ENCODE measurements around the gene IMPA2. TPM values are rescaled to one million over a fixed set of nuclear protein-coding genes. Genes with fewer than 3 reads are reported as not detected.

IMPA2 gene
- total and polyA plus RNA-seq, 2 of the 13 experiments (the other 11 are each of a cell fraction or from before 2014, with no cell fraction given) = 37.8 to 71.8 TPM

DNA sequence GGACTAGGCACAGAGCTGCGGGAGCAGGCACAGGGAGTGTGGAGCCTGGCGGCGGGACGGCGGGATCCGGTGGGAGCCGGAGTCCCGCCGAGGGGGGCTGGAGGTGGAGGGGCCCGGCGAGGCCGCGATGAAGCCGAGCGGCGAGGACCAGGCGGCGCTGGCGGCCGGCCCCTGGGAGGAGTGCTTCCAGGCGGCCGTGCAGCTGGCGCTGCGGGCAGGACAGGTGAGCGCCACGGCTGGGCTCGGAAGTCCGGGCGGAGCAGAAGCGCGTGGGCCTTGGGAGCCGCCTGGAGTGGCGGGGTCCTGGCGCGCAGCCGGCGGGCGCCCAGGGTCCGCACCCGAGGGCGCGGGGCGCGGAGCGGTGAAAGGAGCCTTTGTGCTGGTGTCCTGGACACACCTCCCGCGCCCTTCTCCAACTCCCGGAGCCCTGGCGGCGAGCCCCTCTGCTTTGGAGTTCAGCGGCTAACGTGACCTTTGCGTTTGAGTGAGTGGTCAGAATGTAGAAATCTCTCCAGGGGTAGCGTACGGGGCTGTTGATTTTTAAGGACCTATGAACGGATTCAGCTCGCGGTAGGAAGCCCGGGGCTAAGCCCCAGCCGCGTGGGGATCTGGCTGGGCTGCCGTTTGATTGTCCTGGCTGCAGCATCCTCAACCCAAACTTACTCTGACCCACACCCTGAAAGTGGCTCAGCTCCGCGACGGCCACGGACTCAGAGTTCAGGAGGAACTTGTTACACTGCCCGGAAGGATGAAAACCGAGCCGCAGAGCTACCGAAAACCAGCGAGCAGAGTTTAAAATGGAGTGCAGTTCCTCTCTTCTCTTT, 448 bp downstream of the IMPA2 start (continued):
- TF ChIP-seq ZNF704 (CRISPR knock-in tag; IDR thresholded peaks at IDR 0.05; ENCODE audit: borderline replicate concordance) (0 out of 2 replicates have a peak, but pooled peaks have one; percentile 33), NKX3-1 (CRISPR knock-in tag; IDR thresholded peaks at IDR 0.05) (no peak; the same call in 1 of the 2 replicates), REL (CRISPR knock-in tag; conservative IDR thresholded peaks at IDR 0.05) (peak; percentile 7; the same call in 1 of the 2 replicates), ZNF547 (CRISPR knock-in tag; IDR thresholded peaks at IDR 0.05) (peak; percentile 45), TCF12 (IDR thresholded peaks at IDR 0.05) (no peak), TCF12 (CRISPR knock-in tag; IDR thresholded peaks at IDR 0.05) (peak; percentile 46; the same call in 1 of the 2 replicates), KMT2A (CRISPR knock-in tag; IDR thresholded peaks at IDR 0.05) (no peak), ZBTB2 (CRISPR knock-in tag; IDR thresholded peaks at IDR 0.05; ENCODE audit: low read depth) (peak; percentile 44; the same call in 1 of the 2 replicates), THAP9 (CRISPR knock-in tag; IDR thresholded peaks at IDR 0.05; ENCODE audit: borderline replicate concordance) (peak; percentile 24; the same call in 1 of the 2 replicates), ZNF607 (CRISPR knock-in tag; IDR thresholded peaks at IDR 0.05; ENCODE audit: borderline replicate concordance) (0 out of 2 replicates have a peak, but pooled peaks have one; percentile 48), FOXO1 (CRISPR knock-in tag; IDR thresholded peaks at IDR 0.05) (0 out of 2 replicates have a peak, but pooled peaks have one; percentile 20), ZNF766 (CRISPR knock-in tag; IDR thresholded peaks at IDR 0.05; ENCODE audit: borderline replicate concordance) (peak; percentile 60; the same call in 1 of the 2 replicates), HIVEP1 (CRISPR knock-in tag; IDR thresholded peaks at IDR 0.05) (0 out of 2 replicates have a peak, but pooled peaks have one; percentile 26), SIN3B (IDR thresholded peaks at IDR 0.05; ENCODE audit: low read length) (no peak), TBX2 (CRISPR knock-in tag; IDR thresholded peaks at IDR 0.05; ENCODE audit: borderline replicate concordance) (no peak; the same call in 1 of the 2 replicates), MED13 (CRISPR knock-in tag; IDR thresholded peaks at IDR 0.05) (peak; percentile 53; the same call in 1 of the 2 replicates), TAF1 (CRISPR knock-in tag; IDR thresholded peaks at IDR 0.05) (peak; percentile 37), CREB3 (CRISPR knock-in tag; IDR thresholded peaks at IDR 0.05) (0 out of 2 replicates have a peak, but pooled peaks have one; percentile 37)
- TF ChIP-seq, protein P1, sequence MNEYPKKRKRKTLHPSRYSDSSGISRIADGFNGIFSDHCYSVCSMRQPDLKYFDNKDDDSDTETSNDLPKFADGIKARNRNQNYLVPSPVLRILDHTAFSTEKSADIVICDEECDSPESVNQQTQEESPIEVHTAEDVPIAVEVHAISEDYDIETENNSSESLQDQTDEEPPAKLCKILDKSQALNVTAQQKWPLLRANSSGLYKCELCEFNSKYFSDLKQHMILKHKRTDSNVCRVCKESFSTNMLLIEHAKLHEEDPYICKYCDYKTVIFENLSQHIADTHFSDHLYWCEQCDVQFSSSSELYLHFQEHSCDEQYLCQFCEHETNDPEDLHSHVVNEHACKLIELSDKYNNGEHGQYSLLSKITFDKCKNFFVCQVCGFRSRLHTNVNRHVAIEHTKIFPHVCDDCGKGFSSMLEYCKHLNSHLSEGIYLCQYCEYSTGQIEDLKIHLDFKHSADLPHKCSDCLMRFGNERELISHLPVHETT (CRISPR knock-in tag; conservative IDR thresholded peaks at IDR 0.05) = 0 out of 2 replicates have a peak, but pooled peaks have one; percentile 39
- TF ChIP-seq, protein P2, sequence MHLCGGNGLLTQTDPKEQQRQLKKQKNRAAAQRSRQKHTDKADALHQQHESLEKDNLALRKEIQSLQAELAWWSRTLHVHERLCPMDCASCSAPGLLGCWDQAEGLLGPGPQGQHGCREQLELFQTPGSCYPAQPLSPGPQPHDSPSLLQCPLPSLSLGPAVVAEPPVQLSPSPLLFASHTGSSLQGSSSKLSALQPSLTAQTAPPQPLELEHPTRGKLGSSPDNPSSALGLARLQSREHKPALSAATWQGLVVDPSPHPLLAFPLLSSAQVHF (CRISPR knock-in tag; IDR thresholded peaks at IDR 0.05) = no peak

Data from HepG2 (cell line).